ENCODE data around the gene CLDN5.

Gene CLDN5

GRCh38 chr22:19483481-19484244 lies 40.5 kb downstream of the CLDN5 start:
- Histone ChIP-seq H3K9me3 (ENCODE audit: control extremely low read depth in 1 of 5, control insufficient read depth in 4 of 5, insufficient read depth in 2 of 5, low read depth in 1 of 5, low read length in 4 of 5) (no peaks in the 10 kb centered on the region), H3K36me3 (ENCODE audit: control insufficient read depth in 4 of 4, insufficient read depth in 4 of 4, low read length in 3 of 4) (peaks cover 10 to 49% (median 22%) of the 10 kb centered on the region in 4 experiments), H3K4me1 (ENCODE audit: control extremely low read depth in 1 of 4, control insufficient read depth in 4 of 4, insufficient read depth in 4 of 4, low read length in 3 of 4) (peaks cover 4 to 12% (median 12%) of the 10 kb centered on the region in 4 experiments), H3K27ac (ENCODE audit: insufficient read depth in 1 of 2, low read depth in 1 of 2, low read length in 2 of 2, poor library complexity in 1 of 2, severe bottlenecking in 2 of 2) (no peak overlapping the region), H3K4me3 (ENCODE audit: control insufficient read depth in 1 of 7, extremely low read depth in 1 of 7, insufficient read depth in 4 of 7, low read depth in 2 of 7, low read length in 6 of 7) (no peak overlapping the region), H3K27me3 (replicated peaks in 2 of 5; ENCODE audit: control insufficient read depth in 4 of 5, insufficient read depth in 5 of 5, low read length in 4 of 5) (no peaks in the 10 kb centered on the region)
- DNase-seq: no peak
- ChIA-PET CTCF (interaction anchor here (1.5 to 9.1 kb wide), 2 partner anchors 38 to 147 kb away, joined by 3 to 64 read pairs; no protein-coding TSS in a partner anchor), POLR2A (no interaction called here)
- 95% methylated on average over 7 of the region's 8 CpGs for WGBS (ENCODE audit: insufficient coverage)

- Histone ChIP-seq H3K9me3 (ENCODE audit: control extremely low read depth in 1 of 5, control insufficient read depth in 4 of 5, insufficient read depth in 2 of 5, low read depth in 1 of 5, low read length in 4 of 5) (no peaks in the 10 kb centered on the region), H3K27ac (ENCODE audit: insufficient read depth in 1 of 2, low read depth in 1 of 2, low read length in 2 of 2, poor library complexity in 1 of 2, severe bottlenecking in 2 of 2) (no peak overlapping the region), H3K4me3 (ENCODE audit: control insufficient read depth in 1 of 7, extremely low read depth in 1 of 7, insufficient read depth in 4 of 7, low read depth in 2 of 7, low read length in 6 of 7) (no peak overlapping the region), H3K27me3 (replicated peaks in 2 of 5; ENCODE audit: control insufficient read depth in 4 of 5, insufficient read depth in 5 of 5, low read length in 4 of 5) (no peaks in the 10 kb centered on the region), H3K4me1 (ENCODE audit: control extremely low read depth in 1 of 4, control insufficient read depth in 4 of 4, insufficient read depth in 4 of 4, low read length in 3 of 4) (peaks cover 15 to 24% (median 22%) of the 10 kb centered on the region in 4 experiments), H3K36me3 (ENCODE audit: control insufficient read depth in 4 of 4, insufficient read depth in 4 of 4, low read length in 3 of 4) (peaks cover 8 to 43% (median 20%) of the 10 kb centered on the region in 4 experiments)
- ChIA-PET POLR2A (no interaction called here), CTCF (no interaction called here)
- DNase-seq: no peak
- 100% methylated on average over 7 of the region's 9 CpGs for WGBS (ENCODE audit: insufficient coverage)
These were observed 41.9 kb downstream of the CLDN5 start for GRCh38 chr22:19482297-19482696.

- Histone ChIP-seq H3K9me3 (ENCODE audit: control extremely low read depth in 1 of 5, control insufficient read depth in 4 of 5, insufficient read depth in 2 of 5, low read depth in 1 of 5, low read length in 4 of 5) (no peaks in the 10 kb centered on the region), H3K4me1 (ENCODE audit: control extremely low read depth in 1 of 4, control insufficient read depth in 4 of 4, insufficient read depth in 4 of 4, low read length in 3 of 4) (peaks cover 16 to 27% (median 25%) of the 10 kb centered on the region in 4 experiments), H3K36me3 (ENCODE audit: control insufficient read depth in 4 of 4, insufficient read depth in 4 of 4, low read length in 3 of 4) (peaks cover 6 to 43% (median 18%) of the 10 kb centered on the region in 4 experiments), H3K27me3 (replicated peaks in 2 of 5; ENCODE audit: control insufficient read depth in 4 of 5, insufficient read depth in 5 of 5, low read length in 4 of 5) (no peaks in the 10 kb centered on the region), H3K27ac (ENCODE audit: insufficient read depth in 1 of 2, low read depth in 1 of 2, low read length in 2 of 2, poor library complexity in 1 of 2, severe bottlenecking in 2 of 2) (peak overlapping the region in 1 of 2 experiments; percentile 100), H3K4me3 (ENCODE audit: control insufficient read depth in 1 of 7, extremely low read depth in 1 of 7, insufficient read depth in 4 of 7, low read depth in 2 of 7, low read length in 6 of 7) (peak overlapping the region in 4 of 7 experiments; percentile 5 to 100 (median 92))
- DNase-seq: no peak
- CTCF ChIA-PET: interaction anchor here (0.6 to 4.3 kb wide), 5 partner anchors 8 to 149 kb away, joined by 3 to 19 read pairs (median 3); no protein-coding TSS in a partner anchor
- WGBS (ENCODE audit: insufficient coverage): 88% methylated on average over 3 of the region's 10 CpGs
- POLR2A ChIA-PET: no interaction called here
These were observed 43.4 kb downstream of the CLDN5 start for GRCh38 chr22:19480789-19481188.

GRCh38 chr22:19480173-19480568 lies 44.0 kb downstream of the CLDN5 start:
- peak overlapping the region; percentile 61 to 100 (median 89) for H3K4me3 ChIP-seq (ENCODE audit: control insufficient read depth in 1 of 7, extremely low read depth in 1 of 7, insufficient read depth in 4 of 7, low read depth in 2 of 7, low read length in 6 of 7)
- DNase-seq: no peak
- 0% methylated on average over 14 of the region's 15 CpGs for WGBS (ENCODE audit: insufficient coverage)
- POLR2A ChIA-PET: no interaction called here
- peaks cover 6 to 43% (median 16%) of the 10 kb centered on the region in 4 experiments for H3K36me3 ChIP-seq (ENCODE audit: control insufficient read depth in 4 of 4, insufficient read depth in 4 of 4, low read length in 3 of 4)
- no peaks in the 10 kb centered on the region for H3K27me3 ChIP-seq (replicated peaks in 2 of 5; ENCODE audit: control insufficient read depth in 4 of 5, insufficient read depth in 5 of 5, low read length in 4 of 5)
- H3K27ac ChIP-seq (ENCODE audit: insufficient read depth in 1 of 2, low read depth in 1 of 2, low read length in 2 of 2, poor library complexity in 1 of 2, severe bottlenecking in 2 of 2): peak overlapping the region in 1 of 2 experiments; percentile 100
- no peaks in the 10 kb centered on the region for H3K9me3 ChIP-seq (ENCODE audit: control extremely low read depth in 1 of 5, control insufficient read depth in 4 of 5, insufficient read depth in 2 of 5, low read depth in 1 of 5, low read length in 4 of 5)
- H3K4me1 ChIP-seq (ENCODE audit: control extremely low read depth in 1 of 4, control insufficient read depth in 4 of 4, insufficient read depth in 4 of 4, low read length in 3 of 4): peaks cover 16 to 27% (median 25%) of the 10 kb centered on the region in 4 experiments
- CTCF ChIA-PET: interaction anchor here (0.6 to 4.3 kb wide), 3 partner anchors 41 to 150 kb away, joined by 3 to 19 read pairs (median 3); no protein-coding TSS in a partner anchor

- peak within 1 kb of the TSS; percentile 61 to 100 (median 89) for H3K4me3 ChIP-seq (ENCODE audit: control insufficient read depth in 1 of 7, extremely low read depth in 1 of 7, insufficient read depth in 4 of 7, low read depth in 2 of 7, low read length in 6 of 7)
- H3K9me3 ChIP-seq (ENCODE audit: control extremely low read depth in 1 of 5, control insufficient read depth in 4 of 5, insufficient read depth in 2 of 5, low read depth in 1 of 5, low read length in 4 of 5): no peaks in the 10 kb centered on the region
- peak within 1 kb of the TSS; percentile 100 for H3K27ac ChIP-seq (ENCODE audit: insufficient read depth in 1 of 2, low read depth in 1 of 2, low read length in 2 of 2, poor library complexity in 1 of 2, severe bottlenecking in 2 of 2)
- H3K27me3 ChIP-seq (replicated peaks in 2 of 5; ENCODE audit: control insufficient read depth in 4 of 5, insufficient read depth in 5 of 5, low read length in 4 of 5): no peaks in the 10 kb centered on the region
- ChIA-PET POLR2A (interaction anchor here (0.7 kb wide), 1 partner anchor 15 kb away, joined by 3 read pairs; no protein-coding TSS in a partner anchor), CTCF (interaction anchor here (1.1 to 4.3 kb wide), 4 partner anchors 51 to 331 kb away, joined by 3 to 19 read pairs (median 3); no protein-coding TSS in a partner anchor)
- H3K36me3 ChIP-seq (ENCODE audit: control insufficient read depth in 4 of 4, insufficient read depth in 4 of 4, low read length in 3 of 4): peaks cover 6 to 43% (median 16%) of the 10 kb centered on the region in 4 experiments
- peaks cover 16 to 27% (median 25%) of the 10 kb centered on the region in 4 experiments for H3K4me1 ChIP-seq (ENCODE audit: control extremely low read depth in 1 of 4, control insufficient read depth in 4 of 4, insufficient read depth in 4 of 4, low read length in 3 of 4)
- under 1% methylated on average over 36 of the region's 50 CpGs for WGBS (ENCODE audit: insufficient coverage)
- DNase-seq: peak; percentile 98 to 99 (median 98)
These were observed 44.6 kb downstream of the CLDN5 start, which contains the start of gene CDC45 for GRCh38 chr22:19479355-19480172. TSS of gene CDC45 (plus strand) at chr22:19479920. CDS start at chr22:19479969, 49 bp downstream.

- WGBS (ENCODE audit: insufficient coverage): 0% methylated on average over 29 of the region's 42 CpGs
- Histone ChIP-seq H3K4me1 (ENCODE audit: control extremely low read depth in 1 of 4, control insufficient read depth in 4 of 4, insufficient read depth in 4 of 4, low read length in 3 of 4) (peaks cover 16 to 27% (median 25%) of the 10 kb centered on the region in 4 experiments), H3K27ac (ENCODE audit: insufficient read depth in 1 of 2, low read depth in 1 of 2, low read length in 2 of 2, poor library complexity in 1 of 2, severe bottlenecking in 2 of 2) (peak within 1 kb of the TSS; percentile 100), H3K36me3 (ENCODE audit: control insufficient read depth in 4 of 4, insufficient read depth in 4 of 4, low read length in 3 of 4) (peaks cover 4 to 40% (median 12%) of the 10 kb centered on the region in 4 experiments), H3K27me3 (replicated peaks in 2 of 5; ENCODE audit: control insufficient read depth in 4 of 5, insufficient read depth in 5 of 5, low read length in 4 of 5) (no peaks in the 10 kb centered on the region), H3K4me3 (ENCODE audit: control insufficient read depth in 1 of 7, extremely low read depth in 1 of 7, insufficient read depth in 4 of 7, low read depth in 2 of 7, low read length in 6 of 7) (peak within 1 kb of the TSS; percentile 61 to 100 (median 89)), H3K9me3 (ENCODE audit: control extremely low read depth in 1 of 5, control insufficient read depth in 4 of 5, insufficient read depth in 2 of 5, low read depth in 1 of 5, low read length in 4 of 5) (no peaks in the 10 kb centered on the region)
- POLR2A ChIA-PET: interaction anchor here (0.7 kb wide), 1 partner anchor 16 kb away, joined by 3 read pairs; no protein-coding TSS in a partner anchor
- CTCF ChIA-PET: interaction anchor here (1.1 to 4.3 kb wide), 3 partner anchors 151 to 330 kb away, joined by 3 to 19 read pairs (median 3); no protein-coding TSS in a partner anchor
- DNase-seq: peak in 1 of 3 donors; percentile 79
These were observed 45.3 kb downstream of the CLDN5 start, which contains the start of gene UFD1 for GRCh38 chr22:19478901-19479354. TSS of gene UFD1 (minus strand) at chr22:19479193. CDS start at chr22:19479085, 108 bp downstream.
